HG03439 (cell line): Measurements from ENCODE around the gene NKD1.

Experiments used
- ATAC-seq: cut with Tn5 transposase; IDR thresholded peaks from one replicate; pipeline ENCODE4 v1.9.1; 2021; ENCODE audit warnings: mild to moderate bottlenecking, moderate library complexity; ENCODE audit not compliant: unreplicated experiment

The NKD1 gene

DNA sequence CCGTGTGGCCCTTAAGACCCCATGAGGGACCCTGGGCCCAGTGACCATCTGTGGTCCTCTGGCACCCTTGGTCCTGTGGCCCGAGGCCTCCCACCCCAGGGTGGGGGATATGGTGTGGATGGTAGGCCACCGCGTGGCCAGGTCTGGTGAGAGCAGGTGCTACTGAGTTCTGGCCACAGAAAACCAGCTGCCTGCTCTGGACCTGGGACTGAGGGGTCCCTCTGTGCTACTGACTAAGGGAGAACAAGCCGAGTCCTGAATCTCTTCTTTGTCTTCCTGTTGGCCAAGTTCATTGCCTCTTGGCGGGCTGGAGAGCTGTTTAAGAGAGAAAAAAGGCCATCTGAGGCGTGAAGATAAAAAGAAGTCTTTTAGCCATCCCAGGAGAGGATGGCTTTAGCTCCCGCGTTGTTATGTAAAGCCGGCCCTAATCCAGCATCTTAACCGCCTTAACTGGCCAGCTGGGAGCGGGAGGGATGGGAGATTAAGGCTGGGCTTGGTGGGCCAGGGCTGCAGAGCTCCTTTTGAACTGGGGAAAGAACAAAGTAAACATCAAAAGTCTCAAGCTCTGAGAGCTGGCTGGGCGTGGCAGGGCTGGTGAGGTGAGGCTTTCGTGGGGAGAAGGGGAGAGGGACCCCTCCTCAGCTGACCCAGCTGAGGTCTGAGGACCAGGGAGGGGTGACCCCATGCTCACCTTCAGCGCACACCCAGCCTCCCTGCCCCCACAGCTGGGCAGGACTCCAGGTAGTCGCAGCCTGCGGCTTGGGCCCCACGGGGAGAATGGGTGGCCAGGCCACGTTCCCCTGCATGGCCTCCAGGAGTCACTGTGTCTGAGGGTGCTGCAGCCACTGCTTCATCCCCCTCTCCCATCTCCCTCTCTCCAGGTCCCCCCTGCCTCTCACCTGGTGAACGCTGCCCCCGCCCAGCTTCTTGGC is 62.4 kb downstream of the NKD1 start:
- no peak for ATAC-seq

DNA sequence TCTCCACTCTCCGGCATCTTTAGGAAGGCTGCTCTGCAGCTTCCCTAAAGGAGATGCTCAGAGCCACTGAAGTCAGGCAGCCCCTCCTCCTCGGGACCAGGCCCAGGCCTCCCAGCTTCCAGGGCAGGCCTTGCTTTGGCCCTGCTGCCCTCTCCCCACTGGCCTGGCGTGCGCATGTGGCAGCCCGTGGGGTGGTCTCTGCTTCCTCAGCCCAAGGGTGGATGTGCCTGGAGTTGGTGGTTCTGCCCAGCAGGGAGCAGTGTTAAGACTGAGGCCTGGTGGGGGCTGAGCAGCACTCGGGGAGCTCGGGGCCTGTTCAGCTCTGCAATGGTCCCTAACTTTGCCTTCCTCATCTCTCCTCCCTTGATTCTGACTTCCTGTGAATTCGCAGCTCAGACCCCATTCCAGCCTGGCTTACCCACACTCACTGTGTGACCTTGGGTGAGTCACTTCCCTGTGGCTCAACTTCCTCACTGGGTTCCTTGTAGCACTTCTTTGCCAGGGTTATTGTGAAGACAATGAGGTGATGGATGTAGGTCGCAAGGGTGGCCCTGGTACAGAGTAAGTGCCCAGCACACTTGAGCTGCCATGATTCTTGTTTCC is 63.2 kb downstream of the NKD1 start:
- no peak for ATAC-seq

DNA sequence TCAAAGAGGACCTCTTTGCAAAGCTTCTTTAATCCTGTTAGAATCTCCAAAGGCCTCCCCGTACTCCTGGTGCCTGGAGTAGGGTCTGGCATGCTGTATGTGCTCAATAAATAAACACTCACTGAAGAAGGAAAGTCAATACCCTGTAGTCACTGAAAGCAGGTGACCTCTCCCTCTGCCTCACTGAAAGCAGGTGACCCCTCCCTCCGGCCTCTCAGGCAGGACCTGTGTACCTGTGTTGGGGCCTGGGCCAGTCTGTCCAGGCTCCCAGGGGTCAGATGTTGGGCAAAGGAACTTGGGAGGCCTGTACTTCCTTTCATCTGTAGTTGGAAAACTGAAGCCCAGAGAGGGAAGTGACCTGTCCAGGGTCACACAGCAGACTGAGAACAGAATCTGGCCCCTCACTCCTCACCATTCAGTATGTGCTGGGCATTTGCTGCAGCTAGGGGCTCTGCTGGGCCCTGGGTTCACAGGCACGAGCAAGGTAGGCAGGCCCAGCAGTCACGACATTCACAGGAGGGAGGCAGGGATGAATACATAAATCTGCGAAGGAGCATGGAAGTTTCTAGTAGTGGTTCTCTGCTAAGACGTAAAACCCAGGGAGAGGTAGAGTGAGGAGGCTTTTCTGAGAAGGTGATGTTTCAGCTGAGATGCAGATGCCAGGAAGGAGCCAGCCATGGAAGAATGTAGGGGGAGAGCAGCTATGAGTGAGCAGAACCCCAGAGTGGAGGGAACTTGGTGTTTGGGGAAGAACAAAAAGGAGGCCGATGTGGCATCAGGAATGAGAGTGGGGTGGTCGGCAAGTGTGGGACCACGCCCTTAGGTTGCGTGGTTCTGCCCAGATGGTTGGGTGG is 64.0 kb downstream of the NKD1 start:
- no peak for ATAC-seq

DNA sequence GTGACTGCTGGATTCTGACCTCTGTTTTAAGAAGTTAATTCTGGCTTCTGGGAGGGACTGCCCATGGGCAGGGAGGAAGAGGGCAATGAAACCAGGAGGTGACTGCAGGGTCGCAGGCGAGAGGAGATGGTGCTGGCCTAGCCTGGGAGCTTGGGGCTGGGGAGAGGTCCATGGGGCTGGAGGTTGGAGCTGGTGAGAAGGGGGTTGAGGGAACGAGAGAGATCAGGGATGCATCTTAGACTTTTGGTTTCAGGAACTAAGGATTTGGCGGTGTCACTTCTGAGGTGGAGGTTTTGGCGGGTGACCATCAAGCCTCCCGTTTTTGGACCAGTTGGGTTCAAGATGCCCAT is 64.6 kb downstream of the NKD1 start:
- no peak for ATAC-seq

DNA sequence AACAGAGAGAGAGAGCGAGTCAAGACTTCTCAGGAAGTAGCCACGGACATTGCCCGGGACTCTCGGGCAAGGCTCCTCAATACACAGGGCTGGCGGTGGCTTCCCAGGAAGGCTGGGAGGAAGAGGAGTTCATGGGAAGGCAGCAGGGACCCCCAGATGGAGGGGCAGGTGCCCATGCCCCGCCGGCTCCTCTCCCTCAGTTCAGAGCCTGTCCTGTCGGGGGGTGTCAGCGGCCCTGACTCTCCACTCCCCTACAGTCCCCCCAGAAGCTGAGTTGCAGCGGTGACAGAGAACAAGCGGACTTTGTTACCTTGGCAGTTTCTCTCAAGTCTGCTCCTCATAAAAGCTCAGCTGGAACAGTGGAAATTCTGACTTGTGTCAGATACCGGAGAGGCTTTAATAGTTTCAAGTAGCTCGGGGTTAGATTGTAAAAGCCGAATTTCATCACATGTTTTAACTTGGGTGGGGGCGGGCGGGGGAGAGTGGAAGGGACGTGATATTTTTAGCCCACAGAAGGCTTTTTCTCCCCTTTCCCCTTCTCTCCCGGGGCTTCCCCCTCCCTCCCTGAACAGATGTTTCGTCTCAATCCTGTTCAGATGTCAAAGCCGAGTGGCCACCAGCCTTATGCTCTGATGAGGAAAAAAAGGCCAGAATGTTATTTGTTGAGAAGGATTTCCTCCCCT is 65.2 kb downstream of the NKD1 start:
- no peak for ATAC-seq

DNA sequence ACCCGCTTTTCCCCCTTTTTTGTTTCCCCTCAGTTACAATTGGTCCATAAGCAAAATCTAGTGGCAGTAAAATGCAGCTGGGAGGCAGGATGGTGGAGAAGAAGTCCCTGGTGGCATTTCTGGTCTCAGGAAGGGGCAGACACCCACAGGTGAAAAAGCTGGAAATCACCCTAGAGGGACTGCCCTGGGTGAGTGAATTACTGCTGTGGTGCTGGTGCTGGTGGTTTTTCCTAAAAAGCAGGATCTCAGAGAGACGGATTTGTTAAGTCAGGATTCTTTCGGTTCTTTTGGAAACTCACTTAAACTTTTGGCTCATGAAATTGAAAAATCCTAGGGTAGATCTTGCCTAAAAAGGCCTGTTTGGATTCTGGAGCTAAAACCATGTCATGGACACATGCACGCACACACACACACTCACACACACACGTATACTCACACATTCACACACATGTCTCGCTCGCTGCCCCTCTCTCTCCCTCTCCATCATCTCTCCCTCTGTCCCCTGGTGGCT is 65.8 kb downstream of the NKD1 start:
- no peak for ATAC-seq

DNA sequence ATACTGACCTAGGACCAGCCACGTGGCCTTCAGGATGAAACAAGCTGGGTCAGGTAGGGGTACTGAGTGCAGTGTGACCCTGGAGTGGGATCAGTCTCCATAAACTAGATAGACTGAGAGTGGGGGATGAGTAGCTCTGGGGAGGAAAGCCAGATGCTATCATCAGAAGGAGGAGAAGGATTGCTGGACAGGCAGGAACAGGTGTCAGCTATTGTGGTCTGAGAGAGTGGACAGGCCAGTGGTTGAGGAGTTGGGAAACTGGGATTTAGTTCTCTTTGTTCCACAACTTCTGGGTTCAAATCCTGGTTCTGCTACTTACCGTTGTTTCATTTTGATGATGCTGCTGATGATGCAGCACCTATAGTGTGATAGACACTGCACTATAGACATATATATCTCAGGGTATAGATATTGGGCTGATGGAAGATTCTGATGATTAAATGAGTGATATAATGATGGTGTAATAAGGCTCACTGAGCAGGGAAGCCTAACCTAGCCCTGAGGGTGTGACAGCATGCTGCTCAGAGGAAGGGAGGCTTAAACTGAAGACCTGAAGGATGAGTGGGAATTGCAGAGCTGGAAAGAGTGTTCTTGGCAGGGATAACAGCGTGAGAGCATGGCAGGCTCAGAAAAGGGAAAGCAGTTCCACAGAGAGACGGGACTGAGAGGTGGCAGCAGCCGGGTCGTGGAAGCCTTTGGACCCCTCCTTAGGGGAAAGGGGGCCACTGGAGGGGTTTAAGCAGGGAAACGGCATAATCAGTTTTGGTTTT is 66.9 kb downstream of the NKD1 start:
- no peak for ATAC-seq

DNA sequence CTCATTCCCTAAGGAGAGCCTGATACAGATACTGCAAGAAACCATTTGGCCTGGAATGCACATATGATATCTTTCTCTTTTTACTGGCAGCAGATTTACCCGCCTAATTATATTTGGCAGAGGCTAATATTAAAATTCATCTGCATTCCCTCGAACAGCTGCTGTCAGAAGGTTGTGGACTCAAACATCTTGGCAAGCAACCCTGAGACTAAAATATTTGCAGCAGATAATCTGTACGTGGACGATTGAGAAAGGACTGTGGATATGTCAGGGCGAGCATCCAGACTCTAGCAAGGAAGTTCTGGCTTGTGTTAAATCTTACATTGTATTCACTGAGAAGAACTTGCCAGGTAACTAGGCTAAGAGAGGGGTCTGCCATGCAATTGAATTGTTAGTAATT is 67.7 kb downstream of the NKD1 start:
- no peak for ATAC-seq

DNA sequence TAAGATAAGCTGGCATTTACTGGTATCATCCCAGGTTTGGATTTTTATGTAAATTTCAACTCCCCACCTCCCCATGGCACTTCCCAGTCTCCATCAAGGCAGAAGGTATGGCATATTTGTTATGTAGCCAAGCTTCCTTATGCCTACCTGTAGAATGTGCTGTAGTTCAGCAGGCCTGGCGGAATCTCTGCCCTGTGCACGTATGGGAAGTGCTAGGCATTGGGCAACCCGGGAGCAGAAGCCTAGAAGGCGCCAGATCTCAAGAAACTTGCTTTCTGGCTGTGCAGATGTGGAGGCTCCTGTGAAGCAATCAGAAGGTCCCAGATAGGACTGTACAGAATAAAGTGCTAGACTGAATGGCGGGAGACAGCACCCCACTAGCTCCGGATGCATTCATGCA is 68.2 kb downstream of the NKD1 start:
- no peak for ATAC-seq

DNA sequence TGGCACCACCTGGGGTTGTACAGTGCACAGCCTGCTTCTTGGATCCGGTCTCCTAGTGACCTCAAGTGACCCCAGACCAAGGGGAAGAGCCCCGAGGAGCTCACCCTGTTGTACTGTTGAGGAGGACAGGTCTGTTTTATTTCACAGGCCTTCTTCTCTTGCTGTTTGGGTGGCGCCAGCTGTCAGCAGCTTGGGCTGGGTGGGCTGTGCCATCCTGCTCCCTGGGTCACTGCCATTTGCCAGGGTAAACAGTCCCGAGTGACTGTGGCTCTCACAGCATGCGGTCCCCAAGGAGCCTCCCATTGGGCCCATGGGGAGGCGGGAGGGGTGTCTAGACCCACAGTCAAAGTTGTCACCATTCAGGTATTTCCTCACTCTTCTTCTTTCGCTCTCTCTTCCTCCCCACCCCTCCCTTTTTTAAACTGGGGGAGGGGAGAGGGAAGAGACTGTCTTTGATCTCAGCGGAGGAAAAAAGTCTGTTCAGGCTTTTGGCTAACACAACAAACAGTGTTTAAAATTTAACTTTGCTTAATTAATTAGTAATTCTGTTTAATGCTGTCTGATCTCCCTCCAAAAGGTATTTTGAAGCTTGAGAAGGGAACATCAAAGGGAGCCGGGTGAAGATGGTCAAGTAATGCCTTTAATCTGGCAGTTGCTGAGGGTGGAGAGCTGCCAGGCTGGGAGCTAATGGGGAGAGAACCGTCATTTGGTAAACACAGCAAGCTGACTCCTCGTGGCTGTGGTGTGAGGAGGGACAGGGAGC is 68.9 kb downstream of the NKD1 start:
- ATAC-seq = no peak

DNA sequence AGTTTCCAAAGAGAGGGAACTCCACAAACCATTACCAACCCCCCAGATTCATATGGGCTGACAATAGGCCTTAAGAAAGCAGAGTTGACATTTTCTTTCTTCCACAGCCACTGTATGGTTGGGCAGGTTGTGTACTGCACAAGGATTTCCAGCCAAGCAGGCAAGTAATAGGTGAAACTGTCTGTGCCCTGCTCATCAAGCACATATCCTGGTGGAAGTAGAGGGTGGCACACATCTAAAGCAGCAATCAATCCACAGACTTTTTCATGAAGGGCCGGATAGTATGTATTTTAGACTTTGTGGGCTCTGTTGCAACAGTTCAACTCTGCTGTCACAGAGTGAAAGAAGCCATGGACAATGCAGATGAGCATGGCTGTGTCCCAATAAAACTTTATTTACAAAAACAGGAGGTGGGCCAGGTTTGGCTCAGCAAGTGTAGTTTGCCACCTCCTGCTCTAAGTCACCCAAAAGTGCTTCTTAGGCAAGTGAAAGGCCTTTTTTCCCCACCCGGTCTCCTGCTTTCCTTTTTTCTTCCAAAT is 69.5 kb downstream of the NKD1 start:
- no peak for ATAC-seq

DNA sequence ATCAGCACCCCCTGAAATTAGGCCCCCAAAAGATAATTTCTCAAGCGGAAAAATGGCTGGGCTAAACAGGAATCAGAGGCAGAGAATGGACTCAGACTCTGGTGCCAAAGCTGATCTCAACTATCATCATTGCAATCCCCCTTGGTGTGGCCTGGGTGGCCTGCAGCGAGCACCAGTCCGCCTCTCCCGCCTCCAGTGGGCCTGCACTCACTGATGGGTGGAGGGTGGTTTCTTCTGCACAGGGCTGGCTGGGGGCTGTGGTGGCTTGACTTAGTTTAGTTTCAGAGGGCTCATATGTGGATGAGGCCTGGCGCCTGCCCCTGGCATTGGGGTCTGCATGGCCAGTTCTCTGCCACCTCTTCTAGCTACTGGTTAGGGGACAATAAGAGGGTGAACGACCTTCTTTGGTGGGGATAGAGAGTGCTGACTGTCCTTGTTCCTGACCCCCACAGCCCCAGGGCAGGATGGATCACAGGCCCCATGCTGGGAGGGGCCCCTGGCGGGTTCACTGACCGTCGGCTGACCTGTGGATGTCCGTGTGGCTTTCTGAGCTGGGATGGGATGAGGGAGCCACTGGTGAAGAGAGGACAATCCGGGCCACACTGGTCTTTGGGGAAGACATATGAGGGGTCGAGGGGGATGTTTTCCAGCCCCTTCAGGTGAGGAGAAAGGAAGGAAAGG is 70.2 kb downstream of the NKD1 start:
- no peak for ATAC-seq

DNA sequence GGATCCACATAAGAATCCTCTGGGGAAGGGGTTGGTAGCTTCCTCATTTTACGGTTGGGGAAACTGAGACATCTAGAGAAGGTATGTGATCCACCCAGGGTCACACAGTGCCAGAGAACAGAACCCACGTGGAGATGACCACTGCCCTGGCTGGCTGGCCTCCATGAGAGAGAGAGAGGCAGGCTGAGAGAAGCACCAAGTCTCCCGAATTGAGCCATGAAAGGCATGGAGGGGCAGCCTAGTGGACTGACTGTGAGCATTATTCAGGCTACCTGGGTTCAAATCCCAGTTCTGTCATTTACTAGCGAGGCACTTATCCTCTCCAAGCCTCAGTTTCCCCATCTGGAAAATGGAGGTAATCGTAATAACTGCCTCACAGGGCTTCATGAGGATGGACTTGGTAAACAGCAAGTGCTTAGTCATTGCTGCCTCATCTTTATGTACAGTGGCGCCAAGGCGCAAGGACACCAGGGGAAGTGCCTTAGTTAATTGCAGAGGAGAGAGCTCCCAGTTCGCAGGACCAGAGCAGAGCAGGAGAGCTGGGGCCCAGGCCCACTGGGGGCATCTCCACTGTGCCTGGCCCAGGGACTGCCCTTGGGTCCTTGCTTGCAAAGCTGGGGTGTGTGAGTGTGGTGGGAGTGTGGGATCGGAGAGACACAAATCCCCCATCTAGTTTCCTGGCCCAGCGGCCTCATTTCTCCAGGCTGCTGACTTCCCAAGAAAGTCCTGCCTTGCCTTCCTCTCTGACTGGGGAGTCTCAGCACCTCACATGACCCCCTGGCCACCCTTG is 71.7 kb downstream of the NKD1 start:
- no peak for ATAC-seq

DNA sequence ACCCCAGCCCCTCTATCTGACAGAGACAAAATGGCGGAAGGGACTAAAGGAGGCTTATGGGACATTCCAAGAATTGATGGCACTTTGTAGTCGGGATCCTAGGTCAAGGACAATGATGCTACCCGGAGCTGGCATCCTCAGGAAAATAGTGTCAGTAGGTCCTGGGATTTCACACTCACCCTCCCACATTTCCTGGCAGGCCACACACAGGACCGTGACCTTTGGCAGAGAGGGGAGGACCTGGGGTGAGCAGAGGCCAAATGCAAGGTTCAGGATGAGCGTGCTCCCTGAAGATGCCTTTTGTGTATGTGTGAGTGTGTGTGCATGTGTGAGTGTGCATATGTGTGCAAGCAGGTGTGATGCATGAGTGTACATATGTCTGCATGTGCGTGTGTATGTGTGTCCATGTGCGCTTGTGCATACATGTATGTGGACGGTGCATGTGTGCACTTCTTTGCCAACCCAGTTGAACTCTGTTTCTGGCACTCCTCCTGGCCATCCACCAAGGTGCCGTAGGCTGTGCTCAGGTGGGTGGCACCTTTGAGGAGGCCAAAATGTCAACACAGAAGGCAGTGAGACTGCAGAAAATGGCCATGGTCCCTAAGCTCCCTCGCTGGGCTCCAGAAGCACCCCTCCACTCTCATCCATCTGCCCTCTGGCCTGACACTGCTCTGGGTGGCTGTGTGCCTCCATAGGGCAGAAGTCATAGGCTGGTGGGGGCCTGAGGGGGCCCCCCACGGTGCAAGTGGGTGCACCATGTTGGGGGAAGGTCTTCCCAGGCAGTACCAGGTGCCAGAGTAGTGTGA is 72.7 kb downstream of the NKD1 start:
- no peak for ATAC-seq

DNA sequence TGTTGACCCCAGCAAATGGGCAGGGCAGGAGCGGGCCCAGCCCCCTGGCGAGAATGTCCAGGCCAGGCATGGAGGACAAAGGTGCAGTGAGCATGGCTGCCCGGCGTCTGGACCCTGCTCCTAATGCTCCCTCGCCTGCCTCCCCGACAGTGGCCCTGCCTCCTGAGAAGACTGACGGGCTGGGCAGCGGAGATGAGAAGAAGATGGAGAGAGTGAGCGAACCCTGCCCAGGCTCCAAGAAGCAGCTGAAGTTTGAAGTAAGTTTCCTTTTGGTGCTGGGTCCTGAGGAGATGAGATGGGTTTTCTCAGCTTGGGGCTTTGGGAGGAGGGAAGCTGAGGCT is 73.2 kb downstream of the NKD1 start:
- ATAC-seq = no peak

DNA sequence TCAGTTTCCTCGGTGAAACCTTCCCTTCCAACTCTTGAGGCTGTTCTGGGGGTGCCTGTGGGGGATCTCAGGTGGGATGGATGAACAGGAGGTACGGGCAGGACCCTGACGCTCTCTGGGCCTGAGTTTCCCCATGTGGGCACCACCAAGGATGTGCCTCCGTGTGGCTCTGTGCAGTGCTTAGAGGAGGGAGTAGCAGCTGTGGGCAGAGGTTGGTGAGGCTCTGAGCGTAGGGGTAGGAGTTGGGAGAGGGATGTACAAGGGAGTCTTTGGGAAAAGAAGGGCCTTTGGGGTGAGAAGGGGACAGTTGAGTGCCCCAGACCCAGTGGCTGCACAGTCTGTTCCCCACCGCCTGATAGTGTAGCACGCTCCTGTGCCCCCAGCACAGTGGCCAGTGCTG is 73.8 kb downstream of the NKD1 start:
- no peak for ATAC-seq
